ENCODE results near the gene SAMD4B. TPM values are rescaled to one million over a fixed set of nuclear protein-coding genes. Genes with fewer than 3 reads are reported as not detected.

SAMD4B gene
- total and polyA plus RNA-seq, 2 experiments from 2014 or later: 54.8 to 61.0 TPM

- Histone ChIP-seq H3K4me1 (ENCODE audit: insufficient read depth) (peaks cover 38% of the 10 kb centered on the region), H3K27ac (peak overlapping the region; percentile 100), H2AFZ (no peak overlapping the region), H3K4me3 (no peak overlapping the region), H3K27me3 (no peaks in the 10 kb centered on the region), H3K9me3 (ENCODE audit: low read depth) (no peaks in the 10 kb centered on the region), H3K9me2 (replicated peaks; ENCODE audit: insufficient read depth) (no peaks in the 10 kb centered on the region), H3K36me3 (replicated peaks; ENCODE audit: insufficient read depth, low read depth) (no peaks in the 10 kb centered on the region), H4K20me1 (ENCODE audit: insufficient read depth, poor library complexity, severe bottlenecking) (no peaks in the 10 kb centered on the region), H3K79me2 (peaks cover 7% of the 10 kb centered on the region), H3K4me2 (peak overlapping the region; percentile 64)
- TF ChIP-seq CTCF (IDR thresholded peaks at IDR 0.05; ENCODE audit: poor library complexity) (no peak), EZH2phosphoT487 (IDR thresholded peaks at IDR 0.05; ENCODE audit: low read depth, severe bottlenecking, unreplicated experiment) (no peak), EZH2 (IDR thresholded peaks at IDR 0.05; ENCODE audit: borderline replicate concordance) (no peak)
- 80% methylated on average over 11 of the region's 11 CpGs for WGBS (ENCODE audit: low lambda C conversion rate, missing lambda C conversion rate)
- DNase-seq (ENCODE audit: low spot score): peak; percentile 82
Measured at GRCh38 chr19:39398297-39398864, 56.2 kb downstream of the SAMD4B start.

GRCh38 chr19:39399668-39400050 lies 57.4 kb downstream of the SAMD4B start:
- WGBS (ENCODE audit: low lambda C conversion rate, missing lambda C conversion rate): 96% methylated on average over 4 of the region's 4 CpGs
- no peak for DNase-seq (ENCODE audit: low spot score)
- Histone ChIP-seq H3K4me1 (ENCODE audit: insufficient read depth) (peaks cover 45% of the 10 kb centered on the region), H3K36me3 (replicated peaks; ENCODE audit: insufficient read depth, low read depth) (no peaks in the 10 kb centered on the region), H3K9me2 (replicated peaks; ENCODE audit: insufficient read depth) (no peaks in the 10 kb centered on the region), H3K27ac (peak overlapping the region; percentile 100), H3K27me3 (no peaks in the 10 kb centered on the region), H3K4me3 (no peak overlapping the region), H2AFZ (no peak overlapping the region), H3K9me3 (ENCODE audit: low read depth) (no peaks in the 10 kb centered on the region), H3K79me2 (peaks cover 2% of the 10 kb centered on the region), H3K4me2 (no peak overlapping the region), H4K20me1 (ENCODE audit: insufficient read depth, poor library complexity, severe bottlenecking) (no peaks in the 10 kb centered on the region)
- TF ChIP-seq EZH2 (IDR thresholded peaks at IDR 0.05; ENCODE audit: borderline replicate concordance) (no peak), CTCF (IDR thresholded peaks at IDR 0.05; ENCODE audit: poor library complexity) (no peak), EZH2phosphoT487 (IDR thresholded peaks at IDR 0.05; ENCODE audit: low read depth, severe bottlenecking, unreplicated experiment) (no peak)

- no peak for TF ChIP-seq EZH2 (IDR thresholded peaks at IDR 0.05; ENCODE audit: borderline replicate concordance)
- TF ChIP-seq EZH2phosphoT487 (IDR thresholded peaks at IDR 0.05; ENCODE audit: low read depth, severe bottlenecking, unreplicated experiment): no peak
- TF ChIP-seq CTCF (IDR thresholded peaks at IDR 0.05; ENCODE audit: poor library complexity): no peak
- H3K9me3 ChIP-seq (ENCODE audit: low read depth): no peaks in the 10 kb centered on the region
- H3K4me3 ChIP-seq: no peak overlapping the region
- H2AFZ ChIP-seq: no peak overlapping the region
- H3K27ac ChIP-seq: peak overlapping the region; percentile 100
- H3K36me3 ChIP-seq (replicated peaks; ENCODE audit: insufficient read depth, low read depth): no peaks in the 10 kb centered on the region
- no peaks in the 10 kb centered on the region for H4K20me1 ChIP-seq (ENCODE audit: insufficient read depth, poor library complexity, severe bottlenecking)
- WGBS (ENCODE audit: low lambda C conversion rate, missing lambda C conversion rate): 89% methylated on average over 4 of the region's 4 CpGs
- no peaks in the 10 kb centered on the region for H3K27me3 ChIP-seq
- H3K79me2 ChIP-seq: peaks cover 5% of the 10 kb centered on the region
- no peak overlapping the region for H3K4me2 ChIP-seq
- no peaks in the 10 kb centered on the region for H3K9me2 ChIP-seq (replicated peaks; ENCODE audit: insufficient read depth)
- no peak for DNase-seq (ENCODE audit: low spot score)
- peaks cover 45% of the 10 kb centered on the region for H3K4me1 ChIP-seq (ENCODE audit: insufficient read depth)
Measured at GRCh38 chr19:39400061-39400460, 57.8 kb downstream of the SAMD4B start.

Data from hepatocyte (in vitro differentiated cells).